ENCODE data around the gene MST1. TPM values are rescaled to one million over a fixed set of nuclear protein-coding genes. Genes with fewer than 3 reads are reported as not detected.

MST1 gene
- total RNA-seq, 1 donor from 2014 or later: 2.7 TPM

DNA sequence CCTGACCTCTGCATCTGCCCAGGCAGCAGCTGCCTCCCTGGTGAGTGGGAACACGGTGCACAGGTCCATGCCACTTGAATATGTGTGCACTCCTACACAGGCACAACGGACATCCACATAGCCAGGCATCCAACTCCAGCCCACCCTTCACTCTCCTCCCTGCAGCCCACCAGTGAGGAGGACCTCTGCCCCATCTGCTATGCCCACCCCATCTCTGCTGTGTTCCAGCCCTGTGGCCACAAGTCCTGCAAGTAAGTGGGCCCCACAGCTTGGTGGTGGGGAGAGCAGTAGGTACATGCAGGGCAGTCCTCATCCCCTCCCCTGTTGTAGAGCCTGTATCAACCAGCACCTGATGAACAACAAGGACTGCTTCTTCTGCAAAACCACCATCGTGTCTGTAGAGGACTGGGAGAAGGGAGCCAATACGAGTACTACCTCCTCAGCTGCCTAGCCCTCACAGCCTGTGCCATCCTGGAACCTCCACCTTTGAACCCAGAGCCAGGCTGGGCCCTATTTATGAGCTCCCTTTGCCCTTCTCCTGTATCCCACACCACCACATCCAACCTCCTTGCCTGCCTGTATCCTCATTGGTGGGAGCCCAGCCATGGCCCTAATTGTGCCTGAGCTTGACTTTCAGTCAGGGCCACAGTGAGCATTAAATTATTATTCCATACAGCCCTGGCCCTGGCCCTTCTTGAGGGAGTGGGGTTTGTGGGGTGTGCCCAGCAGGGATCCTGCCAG lies 31.8 kb upstream of the MST1 start:
- Histone ChIP-seq H3K36me3 (no peaks in the 10 kb centered on the region), H3K9ac (no peak overlapping the region), H3K27me3 (peaks cover 8% of the 10 kb centered on the region), H2AFZ (replicated peaks) (no peak overlapping the region), H3F3A (ENCODE audit: low read depth) (peaks cover 49% of the 10 kb centered on the region), H3K4me2 (no peak overlapping the region), H4K20me1 (ENCODE audit: low read depth) (no peaks in the 10 kb centered on the region), H3K79me2 (ENCODE audit: low read depth) (peaks cover 12% of the 10 kb centered on the region), H3K4me3 (no peak overlapping the region), H3K4me1 (peaks cover 8% of the 10 kb centered on the region), H3K9me3 (ENCODE audit: low read depth) (no peaks in the 10 kb centered on the region), H3K27ac (no peak overlapping the region)
- no peaks in the 10 kb centered on the region for H3K9me3 Mint-ChIP-seq
- peak overlapping the region; percentile 21 for H3K27ac Mint-ChIP-seq
- H3K27me3 Mint-ChIP-seq (ENCODE audit: insufficient read depth, low read depth): peaks cover 9% of the 10 kb centered on the region
- peaks cover 11% of the 10 kb centered on the region for H3K36me3 Mint-ChIP-seq
- peaks cover 25% of the 10 kb centered on the region for H3K4me1 Mint-ChIP-seq
- no peak for TF ChIP-seq EZH2 (IDR thresholded peaks at IDR 0.05)
- TF ChIP-seq EZH2phosphoT487 (IDR thresholded peaks at IDR 0.05): no peak
- TF ChIP-seq, protein P1, sequence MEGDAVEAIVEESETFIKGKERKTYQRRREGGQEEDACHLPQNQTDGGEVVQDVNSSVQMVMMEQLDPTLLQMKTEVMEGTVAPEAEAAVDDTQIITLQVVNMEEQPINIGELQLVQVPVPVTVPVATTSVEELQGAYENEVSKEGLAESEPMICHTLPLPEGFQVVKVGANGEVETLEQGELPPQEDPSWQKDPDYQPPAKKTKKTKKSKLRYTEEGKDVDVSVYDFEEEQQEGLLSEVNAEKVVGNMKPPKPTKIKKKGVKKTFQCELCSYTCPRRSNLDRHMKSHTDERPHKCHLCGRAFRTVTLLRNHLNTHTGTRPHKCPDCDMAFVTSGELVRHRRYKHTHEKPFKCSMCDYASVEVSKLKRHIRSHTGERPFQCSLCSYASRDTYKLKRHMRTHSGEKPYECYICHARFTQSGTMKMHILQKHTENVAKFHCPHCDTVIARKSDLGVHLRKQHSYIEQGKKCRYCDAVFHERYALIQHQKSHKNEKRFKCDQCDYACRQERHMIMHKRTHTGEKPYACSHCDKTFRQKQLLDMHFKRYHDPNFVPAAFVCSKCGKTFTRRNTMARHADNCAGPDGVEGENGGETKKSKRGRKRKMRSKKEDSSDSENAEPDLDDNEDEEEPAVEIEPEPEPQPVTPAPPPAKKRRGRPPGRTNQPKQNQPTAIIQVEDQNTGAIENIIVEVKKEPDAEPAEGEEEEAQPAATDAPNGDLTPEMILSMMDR (IDR thresholded peaks at IDR 0.05): no peak
- no peak for DNase-seq (ENCODE audit: low spot score)
- H3K4me3 Mint-ChIP-seq: peak overlapping the region; percentile 71

DNA sequence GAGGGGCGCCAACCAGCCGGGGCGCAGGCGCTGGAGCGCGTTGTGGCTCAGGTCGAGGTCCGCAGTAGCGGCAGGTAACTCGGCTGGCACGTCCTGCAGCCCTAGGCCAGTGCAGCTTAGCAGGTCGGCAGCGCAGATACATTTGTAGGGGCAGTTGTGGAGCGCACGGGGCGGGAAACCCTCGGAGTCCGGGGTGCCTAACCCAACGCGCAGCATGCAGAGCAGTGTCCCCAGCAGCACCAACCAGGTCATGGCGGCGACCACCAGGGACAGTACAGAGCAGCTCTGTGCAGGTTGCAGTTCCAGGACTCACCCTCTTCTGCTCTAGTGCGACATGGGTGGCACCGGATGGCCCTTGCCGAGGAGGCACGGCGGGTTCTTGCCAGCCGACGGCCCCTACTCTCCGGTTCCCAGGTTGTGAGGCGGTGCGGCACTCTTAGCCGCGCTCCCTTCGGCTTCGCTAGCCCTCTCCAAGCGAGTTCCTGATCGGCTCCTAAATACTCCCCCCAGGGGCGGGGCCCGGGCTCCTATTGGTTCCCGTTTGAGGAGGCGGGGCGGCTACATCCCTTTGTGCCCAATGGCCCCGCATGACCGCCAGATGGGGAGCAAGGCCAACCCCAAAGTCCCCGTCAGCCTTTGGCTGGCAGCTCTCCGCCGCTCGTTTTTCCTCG lies 30.1 kb upstream of the MST1 start, which contains the start of gene AMIGO3:
TSS of gene AMIGO3 (minus strand) at position 471 of the 671 bp plus-strand sequence. CDS start at position 252, 219 bp downstream.
- Histone ChIP-seq H3K4me1 (peaks cover 8% of the 10 kb centered on the region), H3K9me3 (ENCODE audit: low read depth) (no peaks in the 10 kb centered on the region), H3F3A (ENCODE audit: low read depth) (peaks cover 32% of the 10 kb centered on the region), H3K36me3 (no peaks in the 10 kb centered on the region), H3K4me3 (peak within 1 kb of the TSS; percentile 63), H3K9ac (no peak within 1 kb of the TSS), H2AFZ (replicated peaks) (no peak within 1 kb of the TSS), H3K79me2 (ENCODE audit: low read depth) (peaks cover 12% of the 10 kb centered on the region), H3K4me2 (peak within 1 kb of the TSS; percentile 84), H3K27ac (no peak within 1 kb of the TSS), H3K27me3 (peaks cover 8% of the 10 kb centered on the region), H4K20me1 (ENCODE audit: low read depth) (no peaks in the 10 kb centered on the region)
- TF ChIP-seq, protein P1 (IDR thresholded peaks at IDR 0.05): peak; percentile 64
- TF ChIP-seq EZH2 (IDR thresholded peaks at IDR 0.05): no peak
- TF ChIP-seq EZH2phosphoT487 (IDR thresholded peaks at IDR 0.05): no peak
- Mint-ChIP-seq H3K9me3 (no peaks in the 10 kb centered on the region), H3K4me3 (peak within 1 kb of the TSS; percentile 84), H3K4me1 (peaks cover 20% of the 10 kb centered on the region), H3K27me3 (ENCODE audit: insufficient read depth, low read depth) (peaks cover 8% of the 10 kb centered on the region), H3K27ac (no peak within 1 kb of the TSS), H3K36me3 (peaks cover 8% of the 10 kb centered on the region)
- DNase-seq (ENCODE audit: low spot score): peak; percentile 97

DNA sequence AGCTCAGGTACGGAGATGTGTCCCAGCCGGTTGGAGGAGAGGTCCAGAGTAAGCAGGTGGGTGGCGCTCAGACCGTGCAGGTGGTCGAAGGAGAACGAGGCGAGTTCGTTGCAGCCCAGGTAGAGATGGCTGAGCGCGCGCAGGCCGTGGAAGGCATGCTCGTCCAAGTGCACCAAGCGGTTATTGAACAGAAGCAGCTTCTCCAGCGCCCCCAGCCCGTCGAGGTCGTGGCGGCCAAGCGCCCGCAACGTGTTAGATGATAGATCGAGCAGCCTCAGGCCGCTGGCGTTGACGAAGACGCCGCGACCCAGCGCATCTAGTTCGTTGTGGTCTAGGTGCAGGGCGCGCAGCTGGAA lies 29.6 kb upstream of the MST1 start:
- Histone ChIP-seq H3K27ac (no peak overlapping the region), H4K20me1 (ENCODE audit: low read depth) (no peaks in the 10 kb centered on the region), H3F3A (ENCODE audit: low read depth) (peaks cover 29% of the 10 kb centered on the region), H2AFZ (replicated peaks) (no peak overlapping the region), H3K36me3 (no peaks in the 10 kb centered on the region), H3K4me2 (peak overlapping the region; percentile 84), H3K79me2 (ENCODE audit: low read depth) (peaks cover 12% of the 10 kb centered on the region), H3K4me1 (peaks cover 8% of the 10 kb centered on the region), H3K4me3 (peak overlapping the region; percentile 63), H3K9ac (no peak overlapping the region), H3K27me3 (peaks cover 8% of the 10 kb centered on the region), H3K9me3 (ENCODE audit: low read depth) (no peaks in the 10 kb centered on the region)
- H3K27ac Mint-ChIP-seq: no peak overlapping the region
- peaks cover 18% of the 10 kb centered on the region for H3K4me1 Mint-ChIP-seq
- H3K27me3 Mint-ChIP-seq (ENCODE audit: insufficient read depth, low read depth): peaks cover 5% of the 10 kb centered on the region
- TF ChIP-seq EZH2phosphoT487 (IDR thresholded peaks at IDR 0.05): no peak
- no peak for TF ChIP-seq EZH2 (IDR thresholded peaks at IDR 0.05)
- peak overlapping the region; percentile 84 for H3K4me3 Mint-ChIP-seq
- no peak for DNase-seq (ENCODE audit: low spot score)
- no peaks in the 10 kb centered on the region for H3K9me3 Mint-ChIP-seq
- peaks cover 8% of the 10 kb centered on the region for H3K36me3 Mint-ChIP-seq
